ENCODE data around the gene GRIN3B.

The GRIN3B gene

GRCh38 chr19:962683-963400 lies 37.4 kb upstream of the GRIN3B start:
- TF ChIP-seq CTCF (IDR thresholded peaks at IDR 0.05) = no peak

GRCh38 chr19:963486-963951 lies 36.7 kb upstream of the GRIN3B start:
- no peak for TF ChIP-seq CTCF (IDR thresholded peaks at IDR 0.05)

- TF ChIP-seq CTCF (IDR thresholded peaks at IDR 0.05) = no peak
These were observed 36.1 kb upstream of the GRIN3B start for GRCh38 chr19:964116-964520.

- no peak for TF ChIP-seq CTCF (IDR thresholded peaks at IDR 0.05)
These were observed 35.2 kb upstream of the GRIN3B start for GRCh38 chr19:964761-965694.

GRCh38 chr19:966485-967088 lies 33.6 kb upstream of the GRIN3B start:
- TF ChIP-seq CTCF (IDR thresholded peaks at IDR 0.05) = no peak

GRCh38 chr19:970695-971094 lies 29.5 kb upstream of the GRIN3B start:
- TF ChIP-seq CTCF (IDR thresholded peaks at IDR 0.05) = peak; percentile 64

GRCh38 chr19:971795-972194 lies 28.4 kb upstream of the GRIN3B start:
- TF ChIP-seq CTCF (IDR thresholded peaks at IDR 0.05) = no peak

Measured in LNCAP (cell line).